GM12865 (cell line): ENCODE measurements around the gene MAP6D1.

Experiments
- DNase-seq: peaks from one replicate; pipeline ENCODE4 v3.0.0; 2010; ENCODE audit warnings: low read depth
- H3K4me3 ChIP-seq: 2 replicates; pipeline ENCODE4 v1.5.1; 2011; ENCODE audit warnings: mild to moderate bottlenecking, low read depth, low read length, control low read depth
- TF ChIP-seq, protein P1 (sequence below): IDR thresholded peaks from 2 replicates; pipeline ENCODE4 v1.5.1; 2011; ENCODE audit warnings: low read length, control low read depth, low read depth, inconsistent platforms; ENCODE audit not compliant: insufficient read depth; ENCODE audit errors: missing control alignments

The MAP6D1 gene

DNA sequence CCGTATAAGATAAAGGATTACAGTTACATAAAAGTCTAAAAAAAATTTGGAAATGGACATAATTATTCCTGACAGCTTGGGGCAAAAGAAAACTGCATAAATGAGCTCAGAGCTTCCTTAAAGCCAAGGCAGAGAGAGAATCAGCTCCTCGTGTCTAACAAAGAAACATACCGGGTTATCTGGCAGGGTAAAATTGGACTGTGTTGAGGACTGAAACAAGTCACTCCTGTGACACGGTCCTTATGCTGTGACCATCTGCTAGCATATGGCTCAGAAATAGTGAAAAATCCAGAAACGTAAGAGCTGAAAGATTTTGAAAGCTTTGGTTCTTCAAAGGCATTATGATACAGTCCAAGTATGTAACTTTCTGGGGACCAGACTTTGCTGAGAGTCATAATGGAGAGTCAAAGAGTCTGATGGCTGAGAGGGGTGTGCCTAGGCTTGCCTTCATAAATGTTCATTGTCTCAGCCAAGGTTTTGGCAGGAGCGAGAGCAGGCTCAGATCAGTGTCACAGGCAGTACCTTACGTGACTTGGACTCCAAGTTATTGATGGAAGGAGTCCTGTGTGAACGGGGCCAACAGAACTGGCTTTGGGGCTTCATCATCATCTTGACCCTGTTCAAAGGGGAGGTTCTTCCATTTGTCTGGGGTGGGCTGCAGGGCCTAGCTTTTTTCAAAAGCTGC is 12.5 kb downstream of the MAP6D1 start:
- TF ChIP-seq, protein P1, sequence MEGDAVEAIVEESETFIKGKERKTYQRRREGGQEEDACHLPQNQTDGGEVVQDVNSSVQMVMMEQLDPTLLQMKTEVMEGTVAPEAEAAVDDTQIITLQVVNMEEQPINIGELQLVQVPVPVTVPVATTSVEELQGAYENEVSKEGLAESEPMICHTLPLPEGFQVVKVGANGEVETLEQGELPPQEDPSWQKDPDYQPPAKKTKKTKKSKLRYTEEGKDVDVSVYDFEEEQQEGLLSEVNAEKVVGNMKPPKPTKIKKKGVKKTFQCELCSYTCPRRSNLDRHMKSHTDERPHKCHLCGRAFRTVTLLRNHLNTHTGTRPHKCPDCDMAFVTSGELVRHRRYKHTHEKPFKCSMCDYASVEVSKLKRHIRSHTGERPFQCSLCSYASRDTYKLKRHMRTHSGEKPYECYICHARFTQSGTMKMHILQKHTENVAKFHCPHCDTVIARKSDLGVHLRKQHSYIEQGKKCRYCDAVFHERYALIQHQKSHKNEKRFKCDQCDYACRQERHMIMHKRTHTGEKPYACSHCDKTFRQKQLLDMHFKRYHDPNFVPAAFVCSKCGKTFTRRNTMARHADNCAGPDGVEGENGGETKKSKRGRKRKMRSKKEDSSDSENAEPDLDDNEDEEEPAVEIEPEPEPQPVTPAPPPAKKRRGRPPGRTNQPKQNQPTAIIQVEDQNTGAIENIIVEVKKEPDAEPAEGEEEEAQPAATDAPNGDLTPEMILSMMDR: no peak
- no peak for DNase-seq
- no peak overlapping the region for H3K4me3 ChIP-seq

DNA sequence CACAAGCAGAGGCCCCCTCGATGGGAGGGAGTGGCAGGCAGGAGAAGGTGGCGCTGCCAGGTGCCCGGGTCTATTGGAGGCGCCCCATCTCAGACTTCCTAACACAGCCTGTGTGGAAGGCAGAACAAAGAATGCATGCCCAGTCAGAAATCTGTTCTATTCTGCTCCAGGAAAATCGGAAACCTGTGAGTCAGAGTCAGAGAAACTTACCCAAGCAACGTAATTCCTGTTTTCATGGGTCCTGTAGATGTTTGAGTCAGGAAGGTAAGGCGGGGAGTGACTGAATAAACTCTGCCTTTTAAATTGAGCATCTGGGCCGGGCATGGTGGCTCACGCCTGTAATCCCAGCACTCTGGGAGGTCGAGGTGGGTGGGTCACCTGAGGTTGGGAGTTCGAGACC is 13.7 kb downstream of the MAP6D1 start:
- TF ChIP-seq, protein P1: no peak
- no peak for DNase-seq
- no peak overlapping the region for H3K4me3 ChIP-seq

DNA sequence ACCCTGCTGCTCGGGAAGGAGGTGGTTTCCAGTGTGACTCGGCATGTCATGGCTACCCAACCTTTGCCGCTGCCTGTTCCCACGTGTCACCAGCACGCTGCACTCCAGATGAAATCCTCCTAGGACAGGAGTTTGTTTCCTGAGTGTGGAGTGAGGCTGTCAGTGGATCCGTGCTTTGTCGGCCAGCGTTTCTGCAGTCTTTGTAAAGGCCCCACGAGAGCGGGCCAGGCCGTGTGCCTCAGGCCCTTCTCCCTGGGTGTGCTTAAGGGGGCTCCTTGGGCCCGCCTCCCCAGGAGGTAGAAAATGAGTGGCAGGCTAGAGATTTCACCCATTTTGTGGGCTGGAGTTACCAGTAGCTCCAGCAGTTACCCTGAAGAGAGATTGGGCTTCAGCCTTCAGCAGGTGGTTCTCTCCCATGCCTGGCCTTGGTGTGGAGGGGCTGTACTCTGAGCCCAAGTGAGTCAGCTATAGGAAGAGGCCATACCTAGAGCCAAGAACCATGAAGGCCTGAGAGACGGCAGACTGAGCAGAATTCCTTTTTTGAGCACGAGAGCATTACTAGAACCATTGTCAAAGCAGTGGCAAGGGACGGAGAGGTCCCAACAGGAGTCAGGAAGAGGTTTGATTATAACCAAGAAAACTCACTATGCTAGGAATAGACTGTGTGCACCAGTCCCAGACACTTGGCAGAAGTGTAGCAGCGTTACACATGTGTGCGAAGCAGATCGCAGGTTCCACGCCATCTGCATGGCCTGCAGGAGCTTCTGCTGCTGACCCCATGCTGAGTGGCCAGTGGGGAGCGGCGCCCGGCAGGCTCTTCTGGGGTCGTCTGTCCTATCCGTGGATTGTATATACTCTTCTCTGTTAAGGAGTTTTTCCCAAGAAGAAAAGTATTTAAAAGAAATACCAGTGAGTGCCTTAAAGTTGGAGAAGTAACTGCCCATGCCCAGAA is 14.5 kb downstream of the MAP6D1 start:
- TF ChIP-seq, protein P1: no peak
- H3K4me3 ChIP-seq: no peak overlapping the region
- DNase-seq: no peak

DNA sequence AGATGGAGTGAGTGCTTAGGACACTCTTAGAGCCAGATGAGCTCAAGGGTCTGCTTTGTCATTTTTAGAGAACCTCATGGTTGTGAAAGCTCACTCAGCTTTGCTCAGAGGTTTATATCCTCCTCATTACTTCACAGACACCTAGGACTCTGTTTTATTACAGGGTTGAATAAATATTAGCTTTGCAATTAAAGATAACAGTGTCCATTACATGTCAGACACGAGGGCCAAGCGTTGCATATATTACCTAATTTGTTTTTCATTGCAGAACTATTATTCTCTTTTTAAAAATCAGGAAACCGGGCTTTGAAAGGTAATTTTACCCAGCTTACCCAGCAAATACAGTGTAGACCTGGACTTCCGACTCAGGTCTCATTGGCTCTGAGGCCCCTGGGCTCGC is 16.1 kb downstream of the MAP6D1 start:
- TF ChIP-seq, protein P1: no peak
- DNase-seq: no peak
- H3K4me3 ChIP-seq: no peak overlapping the region

DNA sequence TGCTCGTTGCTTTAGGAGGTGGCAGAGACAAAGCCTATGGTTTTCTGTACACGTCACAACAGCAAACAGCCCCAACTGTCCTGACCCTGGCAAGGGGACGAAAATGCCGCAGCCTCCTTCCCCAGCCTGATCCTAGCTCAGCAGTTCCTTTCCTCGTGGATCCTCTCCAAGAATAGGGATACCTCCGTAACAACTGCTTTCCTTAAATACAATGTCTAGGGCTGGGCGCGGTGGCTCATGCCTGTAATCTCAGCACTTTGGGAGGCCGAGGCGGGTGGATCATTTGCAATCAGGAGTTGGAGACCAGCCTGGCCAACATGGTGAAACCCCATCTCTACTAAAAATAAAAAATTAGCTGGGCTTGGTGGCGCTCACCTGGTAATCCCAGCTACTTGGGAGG is 17.0 kb downstream of the MAP6D1 start:
- no peak for DNase-seq
- TF ChIP-seq, protein P1: no peak
- H3K4me3 ChIP-seq: no peak overlapping the region

DNA sequence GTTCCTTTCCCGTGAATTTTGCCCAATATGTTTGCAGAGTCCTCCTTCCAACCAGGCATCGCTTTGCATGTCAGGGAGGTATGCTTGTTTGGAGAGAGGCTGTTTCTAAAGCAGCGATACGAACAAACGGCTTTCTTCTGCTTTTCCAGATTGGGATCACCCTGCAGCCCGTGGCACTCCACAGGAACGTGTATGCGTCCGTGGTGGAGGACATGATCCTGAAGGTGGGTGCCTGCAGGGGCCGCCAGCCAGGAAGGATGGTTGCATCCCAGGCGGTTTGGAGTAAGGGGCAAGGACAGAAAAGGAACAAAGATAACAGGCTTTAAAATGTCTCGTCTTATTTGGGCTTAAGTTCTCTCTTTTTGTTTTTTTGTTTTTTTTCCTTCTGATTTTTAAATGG is 17.5 kb downstream of the MAP6D1 start:
- H3K4me3 ChIP-seq: no peak overlapping the region
- TF ChIP-seq, protein P1: no peak
- DNase-seq: no peak
